GM19025 (cell line): ENCODE measurements around the gene CRYZL1.
A peak's percentile ranks its signal among the peaks of the same experiment; 100 is the strongest.

Source experiments
- ATAC-seq: cut with Tn5 transposase; IDR thresholded peaks from one replicate; pipeline ENCODE4 v1.9.1; 2021; ENCODE audit warnings: mild to moderate bottlenecking, low read depth, moderate library complexity; ENCODE audit not compliant: unreplicated experiment

The CRYZL1 gene

GRCh38 chr21:33542640-33543504 is 98.7 kb downstream of the CRYZL1 start, which contains the start of gene SON:
Gene SON, plus strand, starts transcription at chr21:33543038. Its CDS starts 55 bp downstream, at chr21:33543093.
- peak; percentile 95 for ATAC-seq

GRCh38 chr21:33541756-33542639 is 99.5 kb downstream of the CRYZL1 start, which contains the start of gene GART:
Gene GART, minus strand, starts transcription at chr21:33542117. Its CDS starts 2,802 bp downstream, at chr21:33539315.
- ATAC-seq = peak; percentile 44

GRCh38 chr21:33541105-33541711 is 100.3 kb downstream of the CRYZL1 start:
- no peak for ATAC-seq

- no peak for ATAC-seq
Observed at GRCh38 chr21:33540711-33541104, 100.8 kb downstream of the CRYZL1 start.

- ATAC-seq = no peak
Observed at GRCh38 chr21:33539616-33540015, 101.9 kb downstream of the CRYZL1 start.
